GM21526 (cell line): ENCODE measurements around the gene KCNN1.
"Not testable (repeated sequence)": the region's sequence is repeated elsewhere in the genome, so short reads cannot be mapped to it uniquely, and the experiment has no call there.

Experiments
- ATAC-seq: cut with Tn5 transposase; IDR thresholded peaks from one replicate; pipeline ENCODE4 v1.9.1; 2021; ENCODE audit warnings: moderate library complexity; ENCODE audit not compliant: unreplicated experiment, low FRiP score

KCNN1 gene

DNA sequence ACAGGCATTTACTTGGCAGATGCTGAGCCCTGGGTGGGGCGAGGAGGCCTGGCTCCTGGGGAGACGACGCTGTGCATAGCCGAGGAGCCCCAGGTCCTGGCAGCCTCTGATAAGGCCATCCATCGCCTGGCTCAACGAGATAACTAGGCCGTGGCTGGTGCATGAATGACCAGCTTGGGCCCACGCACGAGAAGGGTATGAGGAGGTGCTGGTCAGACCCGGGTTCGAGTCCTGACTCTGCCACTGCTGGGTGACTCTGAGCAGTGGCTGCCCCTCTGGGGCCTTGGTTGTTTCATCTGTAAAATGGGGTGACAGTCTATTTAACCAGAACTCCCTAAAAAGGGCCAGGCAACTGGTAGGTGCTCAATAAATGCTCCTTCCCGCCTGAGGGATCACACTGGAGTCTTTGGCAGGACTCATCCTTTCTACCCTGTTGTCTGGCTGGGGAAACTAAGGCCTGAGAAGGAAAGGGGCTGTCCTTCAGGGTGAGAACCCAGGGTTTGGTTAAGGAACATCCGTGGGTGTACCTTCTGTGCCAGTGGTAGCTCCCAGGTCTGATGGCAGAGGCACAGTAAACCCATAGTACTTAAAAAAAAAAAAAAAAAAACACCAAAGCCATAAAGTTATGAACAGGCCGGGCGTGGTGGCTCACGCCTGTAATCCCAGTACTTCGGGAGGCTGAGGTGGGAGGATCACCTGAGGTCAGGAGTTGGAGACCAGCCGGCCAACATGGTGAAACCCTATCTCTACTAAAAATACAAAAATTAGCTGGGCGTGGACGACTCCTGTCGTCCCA lies 33.0 kb downstream of the KCNN1 start:
- ATAC-seq = no peak

GRCh38 chr19:18000480-18000914 lies 33.6 kb downstream of the KCNN1 start:
- ATAC-seq = no peak

DNA sequence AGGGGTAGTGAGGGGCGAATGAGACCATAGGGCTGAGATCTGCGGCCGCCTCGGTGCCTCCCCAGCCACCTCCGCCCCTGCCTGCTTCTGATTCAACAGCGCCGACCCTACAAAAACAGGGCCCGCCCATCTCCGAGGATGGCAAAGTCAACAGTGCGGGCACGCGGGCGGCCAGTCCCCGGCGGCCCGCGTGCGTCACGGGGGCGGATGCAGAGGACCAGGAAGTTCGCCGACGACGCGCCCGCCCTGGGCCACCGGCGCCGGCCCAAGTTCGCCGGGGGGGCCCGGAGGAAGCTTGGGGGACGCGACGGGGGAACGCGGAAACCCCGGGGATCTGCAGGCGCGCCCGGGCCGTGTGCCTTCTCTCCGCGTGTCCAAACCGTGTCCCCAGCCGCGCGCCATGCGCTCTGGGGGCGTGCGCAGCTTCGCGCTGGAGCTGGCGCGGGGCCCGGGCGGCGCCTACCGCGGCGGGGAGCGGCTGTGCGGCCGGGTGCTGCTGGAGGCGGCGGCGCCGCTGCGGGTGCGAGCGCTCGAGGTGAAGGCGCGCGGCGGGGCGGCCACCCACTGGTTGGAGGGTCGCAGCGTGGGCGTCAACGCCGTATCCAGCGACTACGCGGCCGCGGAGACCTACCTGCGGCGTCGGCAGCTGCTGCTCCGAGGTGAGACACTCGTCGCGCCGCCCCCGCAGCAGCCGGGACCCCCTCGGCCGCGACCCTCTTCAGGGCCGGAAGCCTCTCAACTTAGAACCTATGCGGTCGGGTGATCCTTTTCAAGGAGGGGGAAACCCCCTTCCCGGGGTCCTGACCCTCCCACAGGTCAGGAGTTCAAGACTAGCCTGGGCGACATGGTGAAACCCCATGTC lies 34.2 kb downstream of the KCNN1 start:
- ATAC-seq = no peak

GRCh38 chr19:18001777-18002345 lies 35.0 kb downstream of the KCNN1 start:
- no peak for ATAC-seq

- no peak for ATAC-seq
These were observed 35.5 kb downstream of the KCNN1 start for GRCh38 chr19:18002347-18002850.

DNA sequence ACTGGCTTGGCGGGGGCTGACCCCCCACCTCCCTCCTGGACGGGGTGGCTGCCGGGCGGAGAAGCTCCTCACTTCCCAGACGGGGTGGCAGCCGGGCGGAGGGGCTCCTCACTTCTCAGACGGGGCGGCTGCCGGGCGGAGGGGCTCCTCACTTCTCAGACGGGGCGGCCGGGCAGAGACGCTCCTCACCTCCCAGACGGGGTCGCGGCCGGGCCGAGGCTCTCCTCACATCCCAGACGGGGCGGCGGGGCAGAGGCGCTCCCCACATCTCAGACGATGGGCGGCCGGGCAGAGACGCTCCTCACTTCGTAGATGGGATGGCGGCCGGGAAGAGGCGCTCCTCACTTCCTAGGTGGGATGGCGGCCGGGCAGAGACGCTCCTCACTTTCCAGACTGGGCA lies 38.8 kb downstream of the KCNN1 start:
- not testable (repeated sequence) for ATAC-seq

- no peak for ATAC-seq
These were observed 40.4 kb downstream of the KCNN1 start for GRCh38 chr19:18007044-18007916.

- no peak for ATAC-seq
These were observed 41.2 kb downstream of the KCNN1 start, which contains the start of gene ARRDC2 for GRCh38 chr19:18007917-18008673. TSS of gene ARRDC2 (plus strand) at chr19:18008170. CDS start at chr19:18008311, 141 bp downstream.

DNA sequence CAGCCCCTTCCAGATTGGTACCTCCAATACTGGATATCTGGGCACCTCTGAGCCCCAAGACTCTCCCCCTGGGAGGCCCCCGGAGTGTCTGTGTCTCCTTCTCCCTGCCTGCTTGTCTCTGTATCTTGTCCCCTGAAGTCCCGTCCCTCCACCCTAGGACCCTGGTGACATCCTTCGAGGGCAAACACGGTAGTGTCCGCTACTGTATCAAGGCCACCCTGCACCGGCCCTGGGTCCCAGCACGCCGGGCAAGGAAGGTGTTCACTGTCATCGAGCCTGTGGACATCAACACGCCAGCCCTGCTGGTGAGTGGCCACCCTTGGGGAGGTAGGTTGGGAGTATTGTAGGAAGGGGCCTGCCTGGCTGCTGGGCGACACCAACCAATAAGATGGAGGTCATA lies 41.9 kb downstream of the KCNN1 start:
- no peak for ATAC-seq

DNA sequence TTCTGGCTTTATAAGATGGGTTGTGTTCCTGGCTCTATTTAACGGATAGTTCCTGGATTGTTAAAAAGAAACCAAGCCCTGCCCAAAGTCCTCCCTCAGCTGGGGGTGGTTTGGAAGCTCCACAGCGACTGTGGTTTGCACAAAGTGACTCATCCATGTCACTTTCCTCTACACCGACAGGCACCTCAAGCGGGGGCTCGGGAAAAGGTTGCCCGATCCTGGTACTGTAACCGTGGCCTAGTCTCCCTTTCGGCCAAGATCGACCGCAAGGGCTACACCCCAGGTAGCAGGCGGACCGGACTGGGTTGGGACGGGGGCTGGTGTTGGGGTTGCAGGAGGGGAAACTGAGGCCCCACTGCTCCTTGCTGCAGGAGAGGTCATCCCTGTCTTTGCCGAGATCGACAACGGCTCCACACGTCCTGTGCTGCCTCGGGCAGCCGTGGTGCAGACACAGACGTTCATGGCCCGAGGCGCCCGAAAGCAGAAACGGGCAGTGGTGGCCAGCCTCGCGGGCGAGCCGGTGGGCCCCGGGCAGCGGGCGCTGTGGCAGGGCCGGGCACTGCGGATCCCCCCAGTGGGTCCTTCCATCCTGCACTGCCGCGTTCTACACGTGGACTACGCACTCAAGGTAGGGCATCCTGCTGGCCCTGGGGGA lies 42.6 kb downstream of the KCNN1 start:
- ATAC-seq = no peak

GRCh38 chr19:18010149-18010548 lies 43.2 kb downstream of the KCNN1 start:
- ATAC-seq = no peak

- no peak for ATAC-seq
These were observed 46.6 kb downstream of the KCNN1 start for GRCh38 chr19:18013210-18014111.

DNA sequence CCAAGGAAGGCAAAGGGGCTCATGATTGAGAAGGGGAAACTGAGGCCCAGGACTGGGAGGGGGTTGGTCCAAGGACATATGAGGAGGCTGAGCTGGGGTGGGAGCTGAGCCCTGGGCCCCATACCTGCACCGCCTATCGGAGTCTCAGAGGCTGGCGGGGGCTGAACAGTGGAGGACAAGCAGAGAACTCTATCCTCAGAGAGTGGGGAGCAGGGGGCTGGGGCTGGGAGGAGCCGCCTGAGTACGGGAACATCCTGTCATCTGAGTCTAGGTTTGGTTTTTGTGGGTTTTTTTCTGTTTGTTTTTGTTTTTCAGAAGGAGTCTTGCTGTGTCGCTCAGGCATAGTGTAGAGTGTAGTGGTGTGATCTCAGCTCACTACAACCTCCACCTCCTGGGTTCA lies 47.3 kb downstream of the KCNN1 start:
- no peak for ATAC-seq

DNA sequence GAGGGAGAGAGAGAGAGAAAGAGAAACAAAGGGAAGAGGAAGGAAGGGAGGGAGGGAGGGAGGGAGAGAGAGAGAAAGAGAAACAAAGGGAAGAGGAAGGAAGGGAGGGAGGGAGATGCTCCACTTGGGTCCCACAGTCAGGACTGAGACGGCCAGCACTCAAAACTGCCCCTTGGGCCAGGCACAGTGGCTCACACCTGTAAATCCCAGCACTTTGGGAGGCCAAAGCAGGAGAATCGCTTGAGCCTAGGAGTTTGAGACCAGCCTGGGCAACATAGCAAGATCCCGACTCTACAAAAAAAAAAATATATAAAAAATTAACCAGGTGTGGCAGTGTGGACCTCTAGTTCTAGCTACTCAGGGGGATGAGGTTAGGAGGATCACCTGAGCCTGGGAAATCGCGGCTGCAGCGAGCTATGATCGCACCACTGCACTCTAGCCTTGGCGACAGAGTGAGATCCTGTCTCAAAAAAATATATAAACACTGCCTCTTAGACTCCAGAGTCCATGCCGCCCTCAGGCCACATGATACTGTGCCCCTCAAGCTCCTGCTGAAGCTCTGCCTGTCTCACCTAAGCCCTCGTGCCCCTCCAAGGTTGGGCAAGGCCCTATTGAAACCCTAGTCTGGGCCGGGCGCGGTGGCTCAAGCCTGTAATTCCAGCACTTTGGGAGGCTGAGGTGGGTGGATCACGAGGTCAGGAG lies 49.5 kb downstream of the KCNN1 start:
- no peak for ATAC-seq

- no peak for ATAC-seq
These were observed 50.6 kb downstream of the KCNN1 start for GRCh38 chr19:18017275-18018083.
